HG03103 (cell line): Measurements from ENCODE around the gene ATCAY.
"Not testable (repeated sequence)": the region's sequence is repeated elsewhere in the genome, so short reads cannot be mapped to it uniquely, and the experiment has no call there.

Source experiments
- ATAC-seq: cut with Tn5 transposase; IDR thresholded peaks from one replicate; pipeline ENCODE4 v1.9.1; 2021; ENCODE audit warnings: low read depth; ENCODE audit not compliant: unreplicated experiment

Gene ATCAY

GRCh38 chr19:3852614-3853254 lies 27.8 kb upstream of the ATCAY start:
- no peak for ATAC-seq

- ATAC-seq: no peak
These were observed 25.2 kb upstream of the ATCAY start for GRCh38 chr19:3855320-3855719.

GRCh38 chr19:3857449-3858003 lies 23.0 kb upstream of the ATCAY start:
- ATAC-seq: no peak

GRCh38 chr19:3860499-3860898 lies 20.0 kb upstream of the ATCAY start:
- ATAC-seq: no peak

- no peak for ATAC-seq
These were observed 17.5 kb upstream of the ATCAY start for GRCh38 chr19:3862826-3863500.

GRCh38 chr19:3863648-3864047 lies 16.8 kb upstream of the ATCAY start:
- ATAC-seq: no peak

GRCh38 chr19:3866910-3867638 lies 13.4 kb upstream of the ATCAY start:
- no peak for ATAC-seq

- no peak for ATAC-seq
These were observed 12.3 kb upstream of the ATCAY start for GRCh38 chr19:3867971-3868769.

GRCh38 chr19:3868770-3869456 lies 11.6 kb upstream of the ATCAY start, which contains the start of gene ZFR2:
Gene ZFR2, minus strand, starts transcription at chr19:3869038. Its CDS starts 21 bp downstream, at chr19:3869017.
- ATAC-seq: no peak

- no peak for ATAC-seq
These were observed 7.3 kb upstream of the ATCAY start for GRCh38 chr19:3873151-3873550.

GRCh38 chr19:3874695-3875094 lies 5.8 kb upstream of the ATCAY start:
- not testable (repeated sequence) for ATAC-seq

GRCh38 chr19:3879656-3880055 lies 829 bp upstream of the ATCAY start:
- ATAC-seq: no peak

GRCh38 chr19:3881272-3882040 lies 971 bp downstream of the ATCAY start:
- no peak for ATAC-seq

GRCh38 chr19:3882041-3882384 lies 1.5 kb downstream of the ATCAY start:
- ATAC-seq: no peak

- ATAC-seq: no peak
These were observed 10.1 kb downstream of the ATCAY start for GRCh38 chr19:3890591-3890990.

GRCh38 chr19:3893509-3894179 lies 13.2 kb downstream of the ATCAY start:
- no peak for ATAC-seq

GRCh38 chr19:3894959-3895358 lies 14.5 kb downstream of the ATCAY start:
- ATAC-seq: not testable (repeated sequence)

- no peak for ATAC-seq
These were observed 15.3 kb downstream of the ATCAY start for GRCh38 chr19:3895788-3896187.

- no peak for ATAC-seq
These were observed 17.5 kb downstream of the ATCAY start for GRCh38 chr19:3897936-3898335.
